GM13977 (cell line): ENCODE results near the gene DYRK1B.
A peak's percentile ranks its signal among the peaks of the same experiment; 100 is the strongest.

Source experiments
- DNase-seq: peaks from one replicate; pipeline ENCODE4 v3.0.0; 2012; ENCODE audit warnings: low spot score
- in situ Hi-C: fragments of 300-500 bp; cut with MboI; formaldehyde crosslinking; loops from one replicate; pipeline ENCODE4 v1.12.0; 2022; ENCODE audit warnings: low sequenced_read_pairs, low pct_unique_long_range_greater_than_20kb, mixed read lengths, inconsistent platforms; ENCODE audit not compliant: unreplicated experiment
- TF ChIP-seq, protein P1 (sequence below): IDR thresholded peaks from 2 replicates; pipeline ENCODE4 v1.5.1; 2012; ENCODE audit warnings: mild to moderate bottlenecking, control low read depth; ENCODE audit not compliant: insufficient read depth; ENCODE audit errors: extremely low read depth, missing control alignments

DYRK1B gene

DNA sequence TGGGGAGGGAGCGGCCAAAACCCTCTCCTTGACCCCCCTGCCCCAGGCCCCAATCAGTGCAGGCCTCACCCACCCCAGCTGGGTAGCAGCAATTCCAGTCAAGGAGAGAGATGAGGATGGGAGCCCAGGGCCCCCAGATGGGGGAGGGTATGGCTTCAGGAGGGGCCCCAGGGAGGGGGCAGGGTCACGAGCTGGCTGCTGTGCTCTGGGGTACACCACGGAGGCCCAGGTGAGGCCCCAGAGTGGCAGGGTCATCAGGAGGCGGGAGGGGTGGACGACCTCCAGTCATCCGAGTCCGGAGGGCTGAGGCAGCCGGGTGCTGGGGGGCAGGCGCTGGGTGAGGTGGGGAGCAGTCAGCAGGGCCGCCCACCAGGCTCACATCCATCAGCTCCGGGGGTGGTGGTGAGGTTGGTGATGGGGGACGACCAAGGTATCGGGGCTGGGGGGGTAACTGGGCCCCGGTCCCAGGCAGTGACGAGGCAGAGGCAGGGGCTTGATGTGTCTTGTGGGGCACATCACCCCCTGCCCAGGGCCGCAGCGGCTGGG, 8.4 kb downstream of the DYRK1B start:
- no peak for DNase-seq
- in situ Hi-C loops, result no loop called here
- TF ChIP-seq, protein P1, sequence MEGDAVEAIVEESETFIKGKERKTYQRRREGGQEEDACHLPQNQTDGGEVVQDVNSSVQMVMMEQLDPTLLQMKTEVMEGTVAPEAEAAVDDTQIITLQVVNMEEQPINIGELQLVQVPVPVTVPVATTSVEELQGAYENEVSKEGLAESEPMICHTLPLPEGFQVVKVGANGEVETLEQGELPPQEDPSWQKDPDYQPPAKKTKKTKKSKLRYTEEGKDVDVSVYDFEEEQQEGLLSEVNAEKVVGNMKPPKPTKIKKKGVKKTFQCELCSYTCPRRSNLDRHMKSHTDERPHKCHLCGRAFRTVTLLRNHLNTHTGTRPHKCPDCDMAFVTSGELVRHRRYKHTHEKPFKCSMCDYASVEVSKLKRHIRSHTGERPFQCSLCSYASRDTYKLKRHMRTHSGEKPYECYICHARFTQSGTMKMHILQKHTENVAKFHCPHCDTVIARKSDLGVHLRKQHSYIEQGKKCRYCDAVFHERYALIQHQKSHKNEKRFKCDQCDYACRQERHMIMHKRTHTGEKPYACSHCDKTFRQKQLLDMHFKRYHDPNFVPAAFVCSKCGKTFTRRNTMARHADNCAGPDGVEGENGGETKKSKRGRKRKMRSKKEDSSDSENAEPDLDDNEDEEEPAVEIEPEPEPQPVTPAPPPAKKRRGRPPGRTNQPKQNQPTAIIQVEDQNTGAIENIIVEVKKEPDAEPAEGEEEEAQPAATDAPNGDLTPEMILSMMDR, result no peak

DNA sequence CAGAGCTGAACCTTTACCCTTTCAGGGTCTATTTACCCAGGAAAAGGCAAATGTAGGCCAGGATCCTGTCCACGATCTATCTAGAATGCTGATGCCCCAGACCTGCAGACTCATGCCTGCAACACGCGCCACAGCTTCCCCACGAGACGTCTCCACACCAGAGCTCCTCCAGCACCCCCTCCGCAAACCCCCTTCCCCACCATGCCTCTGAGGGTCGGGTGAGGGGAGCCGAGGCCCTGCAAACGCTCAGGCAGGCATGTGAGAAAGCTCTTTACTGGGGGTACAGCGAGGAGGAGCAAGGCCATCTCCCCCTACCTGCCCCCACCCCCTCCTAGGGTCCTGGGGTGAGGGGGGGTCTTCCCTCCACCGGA, 8.9 kb downstream of the DYRK1B start:
- TF ChIP-seq, protein P1, result no peak
- no peak for DNase-seq
- in situ Hi-C loops, result no loop called here

DNA sequence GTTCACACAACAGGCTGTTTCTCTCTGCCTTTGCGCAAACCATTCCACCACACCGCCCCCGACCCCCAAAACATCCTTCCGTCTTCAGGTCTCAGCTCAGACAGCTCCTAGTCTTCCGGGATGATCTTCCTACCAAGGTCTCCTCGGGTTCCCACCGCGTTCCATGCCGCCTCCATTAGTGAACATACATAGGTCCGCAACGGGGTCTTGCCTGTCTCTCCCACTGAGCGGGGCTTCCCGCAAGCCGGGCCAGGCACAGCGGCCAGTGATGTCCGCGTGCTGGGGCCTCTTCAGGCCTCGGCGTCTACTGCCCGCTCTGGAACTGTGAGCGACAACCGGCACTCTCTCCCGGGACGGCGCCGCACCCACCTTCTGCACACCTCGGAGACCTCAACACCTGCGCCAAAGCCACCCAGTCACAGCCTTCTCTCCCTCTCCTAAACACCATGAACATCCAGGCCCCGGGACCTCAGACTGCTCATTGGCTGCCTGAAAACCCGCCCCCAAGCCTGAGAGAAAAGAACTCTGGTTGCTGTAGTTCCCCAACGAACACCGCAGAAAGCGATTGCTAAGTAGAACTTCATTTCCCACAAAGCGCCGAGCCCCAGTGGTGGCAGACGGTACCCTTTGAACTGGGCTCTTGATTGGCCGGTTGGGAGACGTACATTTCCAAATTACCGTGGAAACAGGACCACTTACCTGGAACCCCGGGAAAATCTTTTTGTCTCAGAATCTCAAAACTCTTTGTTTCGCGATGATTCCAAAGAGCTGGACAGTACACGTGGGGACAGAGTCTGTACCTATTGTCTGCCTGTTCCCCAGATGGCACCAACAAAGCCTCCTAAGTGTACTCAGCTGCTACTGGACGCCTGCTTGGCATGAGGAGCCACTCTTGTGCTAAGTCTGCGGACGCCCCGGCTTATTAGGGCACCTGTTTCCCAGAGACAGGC, 9.5 kb downstream of the DYRK1B start:
- peak; percentile 95 for DNase-seq
- TF ChIP-seq, protein P1, result no peak
- in situ Hi-C loops, result no loop called here

DNA sequence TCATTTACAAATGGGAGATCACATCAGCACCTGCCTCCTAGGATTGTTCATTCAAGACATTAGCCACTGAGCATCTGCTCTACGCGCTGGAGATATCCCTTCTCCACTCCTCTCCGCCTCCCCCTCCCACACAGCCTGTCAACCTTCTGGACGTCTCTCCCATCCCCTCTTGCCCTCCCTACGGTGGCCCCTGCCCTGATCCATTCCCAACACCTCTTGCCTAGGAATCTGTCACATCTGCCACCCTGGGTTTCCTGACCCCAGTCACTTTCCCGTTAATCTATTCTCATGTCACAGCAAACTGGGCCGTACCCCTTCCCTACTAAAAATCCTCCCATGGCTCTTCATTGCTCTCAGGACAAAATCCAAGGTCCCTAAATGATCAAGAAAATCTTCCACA, 10.3 kb downstream of the DYRK1B start:
- no peak for DNase-seq
- in situ Hi-C loops, result no loop called here
- TF ChIP-seq, protein P1, result no peak

DNA sequence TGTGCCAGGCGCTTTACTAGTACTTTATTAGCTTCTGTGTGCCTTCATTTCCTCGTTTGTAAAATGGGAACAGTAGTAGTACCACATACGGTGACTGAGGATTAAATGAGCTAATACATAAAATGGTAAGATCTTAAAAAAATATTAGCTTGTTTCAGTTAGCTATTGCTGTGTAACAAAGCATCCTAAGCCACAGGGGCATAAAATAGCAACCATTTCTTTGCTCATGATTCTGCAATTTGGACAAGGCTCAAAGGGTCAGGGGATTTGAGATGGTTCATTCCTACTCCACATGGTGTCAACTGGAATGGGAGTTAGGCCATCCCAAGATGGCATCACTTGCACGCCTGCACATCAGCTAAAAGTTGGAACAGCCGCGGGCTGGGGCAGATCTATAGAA, 13.3 kb downstream of the DYRK1B start:
- no peak for DNase-seq
- in situ Hi-C loops, result no loop called here
- TF ChIP-seq, protein P1, result no peak

DNA sequence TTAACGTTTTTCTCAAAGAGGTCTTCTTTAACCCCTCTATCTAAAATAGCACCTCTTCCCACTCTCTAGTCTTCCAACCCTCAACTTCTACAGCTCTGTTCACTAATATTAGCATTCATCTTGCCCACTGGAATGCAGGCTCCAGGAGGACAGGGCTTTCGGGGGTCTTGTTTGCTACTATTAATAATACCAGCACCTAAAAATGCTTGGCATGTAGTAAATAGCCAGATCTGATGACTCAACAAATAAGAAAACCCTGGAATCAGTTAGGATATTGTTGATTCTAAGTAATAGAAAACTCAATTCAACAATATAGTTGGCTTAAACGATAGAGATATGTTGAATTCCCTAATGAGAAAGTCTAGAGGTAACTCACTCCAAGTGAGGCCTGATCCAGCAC, 14.2 kb downstream of the DYRK1B start:
- TF ChIP-seq, protein P1, result no peak
- DNase-seq, result no peak
- in situ Hi-C loops, result no loop called here
